Effector CD8-positive, alpha-beta T cell (primary cell): ENCODE measurements around the gene TRAPPC10.
"Not testable (repeated sequence)": the region's sequence is repeated elsewhere in the genome, so short reads cannot be mapped to it uniquely, and the experiment has no call there.

Experiments
- DNase-seq: peaks from one replicate; lab custom pipeline; 2025; lab: John Stamatoyannopoulos, UW

The TRAPPC10 gene

DNA sequence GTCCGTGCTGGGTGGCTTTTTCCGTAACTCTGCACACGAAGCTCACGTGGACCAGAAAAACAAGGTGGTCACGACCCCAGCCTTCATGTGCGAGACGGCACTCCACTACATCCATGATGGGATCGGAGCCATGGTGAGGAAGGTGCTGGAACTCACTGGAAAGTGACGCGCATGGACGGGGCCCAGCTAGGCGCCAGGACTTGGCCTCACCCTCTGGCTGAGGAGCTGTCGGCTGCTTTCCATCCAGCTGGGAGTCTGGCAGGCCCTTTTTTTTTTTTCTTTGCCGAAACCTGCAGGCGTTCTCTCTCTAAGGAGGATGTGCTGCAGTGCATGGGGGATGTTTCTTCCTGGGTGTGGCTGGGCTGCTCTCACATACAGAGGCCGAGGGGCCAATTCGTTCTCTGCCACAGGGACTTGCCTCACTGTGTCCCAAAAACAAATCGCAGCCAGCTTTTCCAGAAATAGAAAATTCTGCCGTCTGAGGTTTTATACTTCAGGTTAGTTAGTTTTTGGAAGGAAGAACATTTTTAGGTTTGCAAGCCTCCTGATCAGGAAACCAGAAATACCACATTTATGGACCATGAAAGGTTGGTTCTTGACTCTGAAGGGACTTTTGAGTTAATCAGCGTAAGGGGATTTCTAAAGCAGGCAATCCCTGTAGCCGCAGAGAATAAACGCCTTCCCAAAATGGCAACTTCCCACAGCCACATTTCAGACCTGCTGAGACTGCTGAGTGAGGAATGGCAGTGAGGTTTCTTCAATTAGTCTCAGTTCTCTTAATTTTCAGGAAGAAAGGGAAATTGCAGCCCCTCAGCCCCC, 132.9 kb downstream of the TRAPPC10 start:
- DNase-seq: not testable (repeated sequence)

DNA sequence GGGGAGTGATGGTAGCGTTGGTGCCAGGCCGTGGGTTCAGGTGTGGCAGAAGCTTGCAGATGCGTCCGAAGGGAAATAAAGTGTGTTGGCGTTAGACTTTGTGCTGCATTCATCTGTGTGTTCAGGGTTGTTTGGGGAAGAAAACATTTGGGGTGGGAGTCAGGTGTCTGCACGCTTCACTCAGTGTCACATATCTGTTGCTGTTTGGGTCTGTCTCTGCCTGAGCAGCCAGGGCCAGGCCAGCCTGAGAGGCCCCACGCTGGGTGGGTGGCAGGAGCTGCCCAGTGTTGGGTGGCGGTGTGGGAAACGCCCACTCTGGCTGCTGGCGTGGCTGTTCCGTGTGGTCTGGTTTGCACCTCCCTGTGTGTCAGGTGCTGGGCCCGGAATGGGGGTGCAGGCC, 133.5 kb downstream of the TRAPPC10 start:
- not testable (repeated sequence) for DNase-seq

DNA sequence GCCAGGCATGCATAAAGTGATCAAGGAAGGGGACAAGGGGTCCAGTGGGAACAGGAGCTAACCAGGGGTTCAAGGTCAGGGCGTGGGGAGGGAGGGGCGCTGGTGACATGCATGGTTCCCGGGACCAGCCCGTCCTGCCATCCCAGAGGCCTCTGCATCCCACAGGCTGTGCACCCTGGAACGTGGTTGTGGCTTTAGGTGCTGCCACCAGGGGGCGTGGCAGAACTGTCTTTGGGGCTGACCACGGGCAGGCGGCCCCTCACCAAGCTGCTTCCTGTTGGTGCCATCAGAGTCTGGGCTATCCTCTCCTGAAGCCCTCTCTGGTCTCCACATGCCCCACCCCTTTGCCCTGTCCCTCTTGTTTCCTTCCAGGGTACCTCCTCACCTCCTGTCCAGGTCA, 135.0 kb downstream of the TRAPPC10 start:
- not testable (repeated sequence) for DNase-seq

DNA sequence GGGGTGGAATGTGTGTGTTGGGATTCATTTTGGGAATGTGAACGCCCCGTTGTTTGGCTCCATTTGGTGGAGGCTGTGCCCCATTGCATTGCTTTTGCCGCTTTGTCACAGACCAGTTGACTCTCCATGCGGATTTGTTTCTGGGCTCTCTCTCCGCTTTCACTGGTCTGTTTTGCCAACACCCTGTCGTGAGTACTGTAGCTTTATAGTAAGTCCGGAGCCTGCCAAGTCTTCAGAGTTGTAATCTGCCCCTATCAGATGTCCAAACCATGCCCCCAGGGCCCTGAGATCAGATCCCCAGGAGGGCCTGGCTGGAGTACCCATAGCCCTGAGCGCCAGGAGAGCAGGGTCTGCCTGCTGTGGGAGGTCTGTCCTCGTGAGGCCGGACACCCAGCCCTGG, 138.1 kb downstream of the TRAPPC10 start:
- not testable (repeated sequence) for DNase-seq

DNA sequence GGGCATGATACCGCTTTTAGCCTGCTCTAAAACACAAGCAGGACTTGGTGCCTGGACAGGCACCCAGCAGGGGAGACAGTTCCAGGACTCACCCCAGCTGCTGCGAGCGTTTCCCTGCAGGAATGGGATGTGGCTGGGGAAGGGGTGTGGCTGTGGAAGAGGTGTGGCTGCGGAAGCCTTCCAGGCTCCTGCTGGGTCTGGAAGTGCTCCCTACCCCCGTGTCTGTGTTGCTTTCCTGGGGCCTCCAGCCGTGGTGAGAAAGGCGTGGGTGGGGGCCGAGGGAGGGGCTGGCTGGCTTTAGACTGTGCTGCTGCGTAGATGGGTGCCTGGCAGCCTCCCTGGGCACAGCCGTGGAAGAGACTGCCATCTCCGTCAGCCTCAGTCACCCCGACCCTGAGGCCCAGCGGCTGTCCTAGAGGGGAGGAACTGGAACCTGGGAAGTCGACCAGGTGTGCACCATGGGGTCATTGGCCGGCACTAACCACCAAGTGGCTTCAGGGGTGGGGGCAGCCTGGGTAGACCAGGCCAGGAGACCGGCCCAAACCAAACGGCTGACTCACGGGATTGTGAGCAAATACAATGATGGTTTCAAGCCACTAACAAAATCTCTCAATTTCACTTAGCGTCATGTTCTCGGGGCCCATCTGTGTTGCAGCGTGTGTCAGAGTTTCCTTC, 141.2 kb downstream of the TRAPPC10 start:
- not testable (repeated sequence) for DNase-seq

DNA sequence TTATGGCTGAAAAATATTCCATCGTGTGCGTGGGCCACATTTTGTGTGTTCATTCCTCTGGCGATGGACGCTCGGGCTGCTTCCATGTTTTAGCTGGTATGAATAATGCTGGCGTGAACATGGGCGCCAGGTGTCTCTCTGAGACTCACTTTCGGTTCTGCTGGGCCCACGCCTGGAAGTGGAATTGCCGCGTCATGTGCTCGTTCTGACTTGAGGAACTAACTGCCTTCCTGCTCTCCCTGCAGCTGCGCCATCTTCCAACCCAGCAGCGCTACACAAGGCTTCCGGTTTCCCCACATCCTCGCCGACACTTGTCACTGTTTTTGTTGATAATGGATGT, 141.8 kb downstream of the TRAPPC10 start:
- DNase-seq: not testable (repeated sequence)

DNA sequence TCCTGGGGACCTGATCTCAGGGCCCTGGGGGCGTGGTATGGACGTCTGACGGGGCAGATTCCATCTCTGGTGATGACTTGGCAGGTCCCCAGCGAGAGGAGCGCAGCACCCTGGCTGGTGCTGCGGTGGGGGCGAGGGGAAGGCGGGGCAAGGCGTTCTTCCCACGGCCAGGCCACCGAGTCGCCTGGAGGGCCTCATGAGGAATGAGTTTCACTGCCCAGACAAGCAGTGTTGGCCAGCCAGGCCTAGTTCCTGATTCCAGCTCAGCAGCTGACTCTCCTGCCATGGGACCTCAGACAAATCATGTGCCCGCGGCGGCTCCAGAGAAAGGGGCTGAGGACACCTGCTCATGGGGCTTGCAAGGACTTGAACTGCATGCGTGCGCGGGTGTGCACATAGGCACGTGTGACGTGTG, 142.7 kb downstream of the TRAPPC10 start:
- DNase-seq: not testable (repeated sequence)

DNA sequence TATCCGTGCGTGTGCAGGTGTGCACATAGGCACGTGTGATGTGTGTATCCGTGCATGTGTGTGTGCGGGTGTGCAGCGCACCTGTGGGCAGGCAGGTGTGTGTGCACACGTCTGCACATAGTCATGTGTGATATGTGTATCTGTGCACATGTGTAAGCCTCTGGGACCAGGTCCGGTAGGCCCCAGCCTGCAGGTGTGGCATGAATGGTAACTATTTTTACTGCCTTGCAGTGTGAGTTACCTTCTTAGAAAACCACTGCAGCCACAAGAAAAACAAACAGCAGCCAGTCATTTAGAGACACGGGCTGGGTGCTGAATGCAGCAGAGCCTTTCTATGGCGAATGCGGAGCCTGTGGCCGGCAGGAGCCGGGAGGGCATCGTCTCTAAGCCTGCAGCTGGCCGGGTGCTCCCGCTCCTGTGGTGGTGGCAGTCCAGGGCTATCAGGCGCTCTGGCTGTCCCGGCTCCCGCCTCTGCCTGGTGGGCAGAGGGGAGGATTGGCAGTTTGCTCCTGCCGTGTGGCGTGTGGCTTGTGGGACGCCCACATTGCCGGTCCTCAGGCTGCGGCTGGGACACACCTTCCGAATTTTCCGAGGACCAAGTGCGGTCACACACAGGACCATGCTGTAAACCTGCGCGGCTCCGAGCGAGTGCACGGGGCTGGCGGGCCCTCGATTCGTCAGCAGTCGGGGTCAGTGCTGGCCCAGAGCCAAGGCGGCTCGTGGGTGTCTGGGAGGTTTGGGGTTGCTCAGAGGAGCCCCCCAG, 143.3 kb downstream of the TRAPPC10 start:
- DNase-seq: not testable (repeated sequence)

DNA sequence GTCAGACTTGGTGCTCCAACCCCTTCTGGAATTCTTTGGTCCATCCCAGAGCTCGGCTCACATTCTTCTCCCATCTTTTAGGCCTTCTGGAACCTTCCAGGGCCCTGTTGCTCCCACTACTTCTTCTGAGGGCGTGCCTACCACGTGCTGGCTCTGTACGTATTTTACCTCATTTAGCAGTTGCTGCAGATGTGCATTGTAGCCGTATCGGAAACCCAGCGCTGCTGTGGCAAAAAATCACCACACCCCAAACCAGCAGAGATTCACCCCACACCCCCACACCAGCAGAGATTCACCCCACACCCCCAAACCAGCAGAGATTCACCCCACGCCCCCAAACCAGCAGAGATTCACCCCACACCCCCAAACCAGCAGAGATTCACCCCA, 143.9 kb downstream of the TRAPPC10 start:
- DNase-seq: not testable (repeated sequence)
